Left renal pelvis (tissue), 4 donors: ENCODE data around the gene MAPKAPK2. TPM values are rescaled to one million over a fixed set of nuclear protein-coding genes. Genes with fewer than 3 reads are reported as not detected.

ENCODE experiments used
- DNase-seq, 4 donors: peaks; one replicate each; pipeline ENCODE4 v3.0.0-alpha.2; 2013; ENCODE audit warnings: low read depth in 4 of 4, low spot score in 3 of 4
- polyA plus RNA-seq, 4 donors: library from polyadenylated mRNA; unstranded; fragments of 120-200 nt; gene quantifications; one replicate each; pipeline ENCODE4 v1.2.1, GENCODE V29; 2013; ENCODE audit not compliant: insufficient read length in 4 of 4

MAPKAPK2 gene
- polyA plus RNA-seq, 4 donors: 50.3 to 81.1 (median 75.9) TPM

GRCh38 chr1:206716870-206717673 lies 32.4 kb downstream of the MAPKAPK2 start:
- no peak for DNase-seq

GRCh38 chr1:206717674-206717989 lies 32.9 kb downstream of the MAPKAPK2 start:
- DNase-seq: no peak

DNA sequence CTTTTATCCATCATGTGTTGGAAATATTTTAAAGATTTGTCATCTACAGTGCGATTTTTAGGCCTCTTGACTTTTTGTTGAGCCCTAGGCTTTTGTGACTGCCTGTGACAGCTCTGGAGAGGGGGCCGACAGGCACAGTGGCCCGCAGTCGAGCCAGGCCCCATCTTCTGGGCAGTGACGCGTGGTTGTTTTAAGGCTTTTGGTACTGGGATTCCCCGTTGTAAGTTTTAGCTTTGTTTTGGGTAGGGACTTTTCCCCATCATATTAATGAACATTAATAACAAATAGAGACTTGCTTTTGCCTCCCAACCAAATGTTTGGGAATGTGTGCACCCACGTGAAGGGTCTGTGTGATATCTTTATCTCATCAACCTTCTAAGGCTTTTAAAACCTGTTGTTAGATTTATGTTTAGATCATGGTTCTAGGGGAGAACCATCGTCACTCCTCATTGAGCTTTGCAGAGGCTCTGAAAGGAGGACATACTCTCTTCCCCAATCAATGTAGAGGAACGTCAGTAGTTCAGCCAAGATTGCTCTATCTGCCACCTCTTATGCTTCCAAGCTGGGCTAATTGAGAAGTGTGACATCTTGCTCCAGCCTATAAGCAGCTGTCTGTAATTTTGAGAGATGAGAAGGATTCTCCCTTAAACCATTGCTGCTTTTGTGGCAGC lies 34.6 kb downstream of the MAPKAPK2 start:
- DNase-seq: no peak

DNA sequence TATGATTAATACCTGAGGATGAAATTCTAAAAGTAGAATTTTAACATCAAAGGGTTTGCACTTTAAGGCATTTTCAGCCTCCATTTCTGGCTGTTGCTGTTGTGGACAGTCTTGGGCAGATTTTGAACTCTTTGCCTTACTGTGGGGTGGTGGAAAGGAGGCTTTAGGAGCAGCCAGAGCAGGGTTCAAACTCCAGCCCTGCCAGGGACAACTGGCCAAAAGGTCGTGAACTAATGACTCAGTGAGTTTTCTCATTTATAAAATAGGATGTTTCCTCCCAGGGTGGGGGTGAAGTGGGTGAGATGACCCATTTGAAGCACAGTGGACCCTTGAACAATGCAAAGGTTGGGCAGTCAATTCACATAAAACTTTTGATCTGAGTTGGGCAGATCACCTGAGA lies 36.7 kb downstream of the MAPKAPK2 start:
- no peak for DNase-seq

DNA sequence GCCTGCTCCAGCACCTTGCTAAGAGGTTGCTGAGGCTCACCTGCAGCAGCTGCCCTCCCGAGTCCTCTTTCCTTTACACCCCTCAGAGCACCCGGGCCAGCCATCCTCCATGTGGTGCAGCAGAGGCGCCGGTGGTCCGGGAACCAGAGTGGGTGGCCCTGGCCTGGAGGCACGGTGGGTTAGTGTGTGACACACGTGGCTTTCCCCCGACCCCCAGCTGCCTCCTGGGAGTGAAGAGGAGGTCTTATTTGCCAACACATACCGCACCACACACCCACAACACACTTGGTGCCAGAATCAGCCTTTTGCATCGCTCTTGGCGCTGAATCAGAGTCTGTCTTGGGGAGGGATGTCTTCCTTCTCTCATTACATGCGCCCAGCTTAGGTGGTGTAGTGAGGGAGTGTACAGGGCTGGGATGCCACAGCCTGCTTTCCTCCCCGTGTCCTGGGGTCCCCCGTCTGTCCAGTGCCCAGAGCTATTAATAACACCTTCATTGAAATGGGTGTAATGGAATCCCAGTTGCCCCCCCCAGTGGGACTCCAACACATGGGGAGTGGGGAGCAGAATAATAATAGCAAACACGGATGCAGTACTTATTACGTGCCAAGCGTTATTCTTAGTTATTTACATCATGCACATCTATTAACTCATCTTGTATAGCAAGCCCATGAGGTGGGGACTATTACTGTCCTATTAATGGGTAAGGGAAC lies 38.2 kb downstream of the MAPKAPK2 start:
- DNase-seq: no peak

DNA sequence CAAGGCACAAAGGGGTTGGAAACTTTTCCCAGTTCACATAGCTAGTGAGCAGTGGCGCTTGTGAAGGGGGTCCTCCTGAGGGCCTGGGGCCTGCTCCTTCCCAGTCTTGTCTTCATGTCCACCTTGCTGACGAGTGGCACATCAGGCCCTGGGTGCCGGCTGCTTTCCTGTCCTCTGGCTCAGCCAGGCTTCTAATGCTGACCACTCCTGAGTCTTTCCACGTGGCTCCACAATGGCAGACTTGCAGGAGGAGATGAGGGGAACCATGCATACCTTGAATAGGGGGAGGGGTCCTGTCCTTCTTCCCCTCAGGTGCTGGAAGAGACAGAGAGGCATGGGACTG lies 38.7 kb downstream of the MAPKAPK2 start:
- DNase-seq: no peak

GRCh38 chr1:206723805-206724472 lies 39.2 kb downstream of the MAPKAPK2 start:
- no peak for DNase-seq

GRCh38 chr1:206725109-206725963 lies 40.6 kb downstream of the MAPKAPK2 start:
- no peak for DNase-seq

DNA sequence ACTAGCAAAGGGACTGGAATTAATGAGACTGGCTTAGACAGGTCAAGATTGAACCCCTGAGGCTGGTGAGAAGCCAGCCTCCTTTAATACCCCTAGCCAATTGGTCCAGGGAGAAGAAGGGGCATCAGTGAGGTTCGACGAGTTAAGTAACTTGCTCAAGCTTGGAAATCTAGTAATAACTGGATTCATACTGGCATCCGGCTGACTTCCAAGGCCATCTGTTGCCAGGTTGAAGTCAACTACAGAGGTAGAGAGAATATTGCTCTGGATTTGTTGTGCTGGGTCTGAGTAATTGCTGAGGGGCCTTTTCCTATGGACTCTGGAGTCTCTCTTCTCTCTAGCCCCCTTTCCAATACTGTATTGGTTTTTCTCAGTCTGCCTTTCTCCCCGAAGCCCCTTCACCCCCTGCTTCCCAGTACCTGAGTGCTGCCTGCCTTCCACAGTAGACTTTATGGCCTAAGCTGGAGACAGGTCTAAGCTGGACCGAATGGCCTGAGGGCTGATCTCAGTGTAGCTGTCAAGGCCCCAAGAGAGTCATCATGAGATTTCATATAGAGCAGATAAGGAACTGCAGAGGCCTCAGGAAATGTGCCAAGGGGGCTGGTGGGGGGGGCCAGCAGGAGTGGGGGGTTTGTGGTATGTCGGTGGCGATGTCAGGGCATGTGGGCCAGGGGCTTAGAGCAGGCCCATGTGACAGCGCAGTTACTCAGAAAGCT lies 43.4 kb downstream of the MAPKAPK2 start:
- DNase-seq: no peak

GRCh38 chr1:206728697-206728987 lies 43.9 kb downstream of the MAPKAPK2 start:
- no peak for DNase-seq

DNA sequence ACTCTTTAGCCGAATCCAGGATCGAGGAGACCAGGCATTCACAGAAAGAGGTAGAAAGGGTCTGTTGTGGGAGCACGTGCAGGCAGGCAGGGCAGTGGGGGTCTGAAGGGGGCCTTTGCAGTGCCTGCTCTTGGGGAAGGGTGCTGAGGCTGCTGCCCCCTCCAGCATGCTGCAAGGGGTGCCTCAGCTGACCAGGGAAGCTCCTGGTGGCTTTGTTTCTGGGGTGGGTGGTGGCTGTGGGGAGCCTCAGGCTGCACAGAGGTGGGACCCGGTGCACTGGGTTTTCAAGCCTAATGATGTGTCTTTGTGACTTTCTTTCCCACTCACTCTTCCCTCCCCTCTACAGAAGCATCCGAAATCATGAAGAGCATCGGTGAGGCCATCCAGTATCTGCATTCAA lies 44.3 kb downstream of the MAPKAPK2 start:
- DNase-seq: no peak

DNA sequence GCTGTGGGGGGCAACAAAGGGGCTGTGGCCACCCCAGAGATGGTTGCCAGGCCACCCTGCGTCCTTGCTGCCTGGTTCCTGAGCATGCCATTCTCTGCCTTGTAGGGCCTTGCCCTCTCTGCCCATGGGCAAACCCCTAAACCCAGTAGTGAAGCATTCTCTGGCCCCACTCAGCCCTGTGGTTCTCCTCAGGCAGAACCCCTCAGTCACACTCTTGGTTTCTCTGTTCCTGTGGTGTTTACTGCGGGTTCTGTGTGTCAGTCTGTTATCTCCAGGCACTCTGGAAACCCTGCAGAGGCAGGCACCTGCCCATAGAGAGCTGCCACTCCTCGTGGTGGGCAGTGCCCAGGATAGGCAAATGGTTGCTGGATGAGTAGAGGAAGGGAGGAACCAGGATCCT lies 44.8 kb downstream of the MAPKAPK2 start:
- DNase-seq: no peak

- no peak for DNase-seq
Observed at GRCh38 chr1:206732508-206732907, 47.8 kb downstream of the MAPKAPK2 start.

DNA sequence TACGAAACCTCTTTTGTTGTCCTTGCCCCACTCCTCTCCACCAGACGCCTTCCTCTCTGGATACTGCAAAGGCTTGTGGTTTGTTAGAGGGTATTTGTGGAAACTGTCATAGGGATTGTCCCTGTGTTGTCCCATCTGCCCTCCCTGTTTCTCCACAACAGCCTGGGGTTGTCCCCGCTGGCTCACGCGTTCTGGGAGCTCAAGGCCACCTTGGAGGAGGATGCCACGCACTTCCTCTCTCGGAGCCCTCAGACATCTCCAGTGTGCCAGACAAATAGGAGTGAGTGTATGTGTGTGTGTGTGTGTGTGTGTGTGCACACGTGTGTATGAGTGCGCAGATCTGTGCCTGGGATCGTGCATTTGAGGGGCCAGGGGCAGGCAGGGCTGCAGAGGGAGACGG lies 48.3 kb downstream of the MAPKAPK2 start:
- no peak for DNase-seq

- no peak for DNase-seq
Observed at GRCh38 chr1:206734499-206735142, 49.9 kb downstream of the MAPKAPK2 start.

DNA sequence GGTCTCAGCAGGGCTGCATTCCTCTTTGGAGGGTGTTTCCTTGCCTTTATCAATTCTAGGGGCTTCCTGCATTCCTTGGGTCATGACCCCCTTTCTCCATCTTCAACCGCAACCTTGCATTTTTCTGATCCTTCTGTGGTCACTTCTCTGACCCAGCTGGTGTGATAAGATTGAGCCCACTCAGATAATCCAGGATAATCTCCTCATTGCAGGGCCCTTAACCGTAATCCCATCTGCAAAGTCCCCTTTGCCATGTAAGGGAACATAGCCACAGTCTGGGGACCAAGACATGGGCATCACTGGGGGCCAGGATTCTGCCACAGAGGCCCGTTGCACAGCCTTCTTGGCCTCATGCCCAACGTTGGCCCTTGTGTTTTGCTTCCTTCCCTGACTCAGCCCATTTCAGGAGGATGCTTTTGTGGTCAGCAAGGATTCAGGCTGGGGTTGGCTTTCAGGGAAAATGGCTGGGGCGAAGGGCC lies 50.9 kb downstream of the MAPKAPK2 start:
- no peak for DNase-seq

- DNase-seq: no peak
Observed at GRCh38 chr1:206736878-206737728, 52.4 kb downstream of the MAPKAPK2 start.

GRCh38 chr1:206737729-206738201 lies 53.1 kb downstream of the MAPKAPK2 start:
- DNase-seq: no peak
